Liver (tissue), 9 donors: ENCODE data around the gene ADAM11. TPM values are rescaled to one million over a fixed set of nuclear protein-coding genes. Genes with fewer than 3 reads are reported as not detected.

Experiments used
- DNase-seq: peaks from one replicate; pipeline ENCODE4 v3.0.0-alpha.2; 2017; ENCODE audit warnings: low spot score
- H3K27ac ChIP-seq, 2 donors: one replicate each; pipeline ENCODE4 v1.7.0; 2013; ENCODE audit warnings: inconsistent platforms in 2 of 2, low read length in 2 of 2, control low read depth in 1 of 2, low read depth in 1 of 2, mild to moderate bottlenecking in 1 of 2
- H3K27me3 ChIP-seq, 4 donors: one replicate each; pipeline versions ENCODE4 v1.6.1 to v1.7.0; 2013; ENCODE audit warnings: low read length in 3 of 4, inconsistent platforms in 1 of 4, mild to moderate bottlenecking in 1 of 4, moderate library complexity in 1 of 4; ENCODE audit not compliant: control insufficient read depth in 4 of 4, insufficient read depth in 4 of 4
- H3K36me3 ChIP-seq, 4 donors: one replicate each; pipeline versions ENCODE4 v1.6.1 to v1.7.0; 2013; ENCODE audit warnings: low read length in 3 of 4, mild to moderate bottlenecking in 3 of 4, low read depth in 1 of 4, moderate library complexity in 1 of 4; ENCODE audit not compliant: control insufficient read depth in 4 of 4, insufficient read depth in 3 of 4
- H3K4me1 ChIP-seq, 4 donors: one replicate each; pipeline versions ENCODE4 v1.6.1 to v1.7.0; 2013; ENCODE audit warnings: low read length in 3 of 4, mild to moderate bottlenecking in 3 of 4, moderate library complexity in 1 of 4; ENCODE audit not compliant: control insufficient read depth in 4 of 4, insufficient read depth in 4 of 4
- H3K4me3 ChIP-seq, 3 donors: one replicate each; pipeline versions ENCODE4 v1.6.1 to v1.7.0; 2013; ENCODE audit warnings: low read length in 3 of 3, control low read depth in 1 of 3, low read depth in 1 of 3, mild to moderate bottlenecking in 1 of 3
- H3K9ac ChIP-seq, 2 donors: one replicate each; pipeline ENCODE4 v1.7.0; 2013; ENCODE audit warnings: low read length in 2 of 2, mild to moderate bottlenecking in 2 of 2, moderate library complexity in 2 of 2, control low read depth in 1 of 2, low read depth in 1 of 2
- H3K9me3 ChIP-seq, 4 donors: one replicate each; pipeline versions ENCODE4 v1.6.1 to v1.7.0; 2013; ENCODE audit warnings: low read length in 3 of 4; ENCODE audit not compliant: control insufficient read depth in 4 of 4
- CTCF ChIP-seq: fragments of 150-350 bp; IDR thresholded peaks from 2 replicates; pipeline ENCODE4 v1.5.1; 2017; ENCODE audit warnings: improper control_type of control experiment, low read depth, low read length; ENCODE audit not compliant: missing input control
- FOXA1 ChIP-seq: IDR thresholded peaks from 2 replicates; pipeline ENCODE4 v1.6.1; 2016; ENCODE audit warnings: antibody characterized with exemption
- FOXA2 ChIP-seq: IDR thresholded peaks from 2 replicates; pipeline ENCODE4 v1.6.1; 2016; ENCODE audit warnings: antibody characterized with exemption
- GABPA ChIP-seq, 2 donors: IDR thresholded peaks in 1 of 2; conservative IDR thresholded peaks in 1 of 2; 2 replicates each; pipeline ENCODE4 v1.6.1; 2016; ENCODE audit warnings: antibody characterized with exemption in 2 of 2, mild to moderate bottlenecking in 1 of 2, moderate library complexity in 1 of 2
- HNF4A ChIP-seq, 2 donors: conservative IDR thresholded peaks; 2 replicates each; pipeline ENCODE4 v1.6.1; 2016; ENCODE audit warnings: antibody characterized with exemption in 2 of 2, mild to moderate bottlenecking in 2 of 2
- HNF4G ChIP-seq: IDR thresholded peaks from 2 replicates; pipeline ENCODE4 v1.6.1; 2016; ENCODE audit warnings: antibody characterized with exemption
- MAX ChIP-seq: IDR thresholded peaks from 2 replicates; pipeline ENCODE4 v1.6.1; 2016; ENCODE audit warnings: antibody characterized with exemption
- RAD21 ChIP-seq, 2 donors: IDR thresholded peaks; 2 replicates each; pipeline ENCODE4 v1.6.1; 2016; ENCODE audit warnings: antibody characterized with exemption in 2 of 2, mild to moderate bottlenecking in 2 of 2
- REST ChIP-seq: IDR thresholded peaks from 2 replicates; pipeline ENCODE4 v1.6.1; 2016; ENCODE audit warnings: antibody characterized with exemption, mild to moderate bottlenecking
- YY1 ChIP-seq: IDR thresholded peaks from 2 replicates; pipeline ENCODE4 v1.6.1; 2016; ENCODE audit warnings: antibody characterized with exemption, mild to moderate bottlenecking
- ZBTB33 ChIP-seq: IDR thresholded peaks from 2 replicates; pipeline ENCODE4 v1.6.1; 2016; ENCODE audit warnings: antibody characterized with exemption
- WGBS: extraction: QIAGEN DNeasy Blood & Tissue Kit; methylation state at CpG from one replicate; pipeline ENCODE4 v1.1.7; 2013; 5-methylcytosine and 5-hydroxymethylcytosine counted together
- polyA plus RNA-seq, 2 donors: library from polyadenylated mRNA; stranded (reverse) in 1 of 2; unstranded in 1 of 2; fragments of 200-250 nt in 1 of 2; fragments of >200 nt in 1 of 2; fragmentation: Nextera tagmentation in 1 of 2; extraction: Ambion mirVana in 1 of 2; gene quantifications; one replicate each; pipeline versions ENCODE4 v1.2.1 to v1.2.3, GENCODE V29; 2013 to 2015
- total RNA-seq, 2 donors: library from RNA; depleted of rRNA; stranded (reverse); fragments of >200 nt; gene quantifications; one replicate each; pipeline ENCODE4 v1.2.3, GENCODE V29; 2014
- donor health status: healthy.
- donor health status: healthy.
- donor health status: healthy.
- donor health status: healthy.
- donor health status: healthy.

Gene ADAM11
- total and polyA plus RNA-seq, 4 donors = 0.06 to 1.1 (median 0.08) TPM; not detected in 1

GRCh38 chr17:44761932-44762810 is 3.4 kb downstream of the ADAM11 start:
- Histone ChIP-seq H3K36me3 (no peaks in the 10 kb centered on the region), H3K4me3 (no peak overlapping the region), H3K27ac (no peak overlapping the region), H3K9me3 (no peaks in the 10 kb centered on the region), H3K9ac (no peak overlapping the region), H3K4me1 (peaks cover 3 to 10% (median 4%) of the 10 kb centered on the region in 4 donors), H3K27me3 (peaks cover 0 to 5% (median 2%) of the 10 kb centered on the region in 4 donors)
- TF ChIP-seq HNF4G = no peak
- no peak for TF ChIP-seq REST
- no peak for TF ChIP-seq GABPA (IDR thresholded peaks at IDR 0.05 in 1 of 2, conservative IDR thresholded peaks at IDR 0.05 in 1 of 2)
- no peak for TF ChIP-seq MAX
- 72% methylated on average over 17 of the region's 17 CpGs for whole genome bisulfite sequencing
- DNase-seq = no peak

GRCh38 chr17:44763170-44763569 is 4.4 kb downstream of the ADAM11 start:
- Histone ChIP-seq H3K9me3 (no peaks in the 10 kb centered on the region), H3K4me1 (peaks cover 3 to 10% (median 4%) of the 10 kb centered on the region in 4 donors), H3K27ac (no peak overlapping the region), H3K27me3 (peaks cover 0 to 5% (median 2%) of the 10 kb centered on the region in 4 donors), H3K36me3 (no peaks in the 10 kb centered on the region), H3K9ac (no peak overlapping the region), H3K4me3 (no peak overlapping the region)
- 80% methylated on average over 5 of the region's 5 CpGs for WGBS
- TF ChIP-seq FOXA2 = no peak
- no peak for TF ChIP-seq CTCF
- no peak for TF ChIP-seq RAD21 (IDR thresholded peaks at IDR 0.05)
- no peak for TF ChIP-seq FOXA1
- no peak for TF ChIP-seq HNF4A (conservative IDR thresholded peaks at IDR 0.05)
- no peak for TF ChIP-seq HNF4G
- TF ChIP-seq ZBTB33 = no peak
- TF ChIP-seq GABPA (IDR thresholded peaks at IDR 0.05 in 1 of 2, conservative IDR thresholded peaks at IDR 0.05 in 1 of 2) = no peak
- TF ChIP-seq YY1 = no peak
- no peak for TF ChIP-seq MAX
- no peak for DNase-seq
